ENCODE results near the gene LYZL6.
"Not testable (repeated sequence)": the region's sequence is repeated elsewhere in the genome, so short reads cannot be mapped to it uniquely, and the experiment has no call there.

The LYZL6 gene

DNA sequence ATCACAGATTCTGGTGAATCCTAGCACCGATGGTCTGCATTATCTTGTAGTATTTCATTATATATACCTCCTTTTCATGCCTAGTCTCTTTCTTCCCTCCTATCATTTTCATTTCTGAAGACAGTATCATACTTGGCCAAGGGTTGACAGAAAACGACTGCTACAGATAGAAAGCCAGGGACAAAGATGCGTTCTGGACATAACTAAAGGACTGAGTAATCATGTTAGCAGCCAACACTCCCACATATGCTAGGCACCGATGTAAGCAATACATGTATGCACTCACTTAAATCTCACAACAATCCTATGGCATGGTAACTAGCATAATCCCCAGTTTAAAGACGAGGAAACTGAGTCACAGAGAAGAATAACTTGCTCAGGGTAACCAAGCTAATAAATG is 35.8 kb downstream of the LYZL6 start:
- no peak for DNase-seq

DNA sequence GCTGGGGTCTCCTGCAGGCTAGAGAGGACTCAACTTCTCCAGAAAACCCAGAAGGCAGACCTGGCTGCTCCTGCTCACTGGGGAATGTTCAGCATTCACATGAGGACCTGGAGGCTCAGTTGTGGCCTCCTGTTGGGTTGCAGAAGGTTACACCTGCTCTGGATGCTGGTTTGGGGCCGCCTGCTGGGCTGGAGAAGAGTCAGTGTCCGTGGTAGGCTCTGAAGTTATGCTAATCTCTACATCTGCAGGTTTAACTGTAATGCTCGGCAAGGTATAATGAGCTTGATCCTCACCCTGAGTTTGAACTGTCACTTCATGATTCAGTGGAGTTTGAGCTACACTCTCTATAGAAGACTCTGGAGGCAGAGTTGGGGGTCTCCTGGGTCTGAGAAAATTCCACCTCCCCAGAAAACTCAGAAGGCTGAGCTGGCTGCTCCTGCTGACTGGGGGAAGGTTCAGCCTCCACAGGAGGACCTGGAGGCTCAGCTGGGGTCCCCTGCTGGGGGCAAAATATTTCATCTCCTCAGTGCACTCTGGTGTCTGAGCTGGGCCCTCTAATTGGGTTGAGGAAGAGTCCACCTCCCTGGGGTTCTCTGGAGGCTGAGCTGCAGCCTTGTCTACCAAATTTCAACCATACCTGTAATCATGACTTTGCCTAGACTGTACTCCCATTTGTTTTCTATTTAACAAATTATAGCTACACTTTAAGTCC is 36.4 kb downstream of the LYZL6 start:
- DNase-seq = no peak

DNA sequence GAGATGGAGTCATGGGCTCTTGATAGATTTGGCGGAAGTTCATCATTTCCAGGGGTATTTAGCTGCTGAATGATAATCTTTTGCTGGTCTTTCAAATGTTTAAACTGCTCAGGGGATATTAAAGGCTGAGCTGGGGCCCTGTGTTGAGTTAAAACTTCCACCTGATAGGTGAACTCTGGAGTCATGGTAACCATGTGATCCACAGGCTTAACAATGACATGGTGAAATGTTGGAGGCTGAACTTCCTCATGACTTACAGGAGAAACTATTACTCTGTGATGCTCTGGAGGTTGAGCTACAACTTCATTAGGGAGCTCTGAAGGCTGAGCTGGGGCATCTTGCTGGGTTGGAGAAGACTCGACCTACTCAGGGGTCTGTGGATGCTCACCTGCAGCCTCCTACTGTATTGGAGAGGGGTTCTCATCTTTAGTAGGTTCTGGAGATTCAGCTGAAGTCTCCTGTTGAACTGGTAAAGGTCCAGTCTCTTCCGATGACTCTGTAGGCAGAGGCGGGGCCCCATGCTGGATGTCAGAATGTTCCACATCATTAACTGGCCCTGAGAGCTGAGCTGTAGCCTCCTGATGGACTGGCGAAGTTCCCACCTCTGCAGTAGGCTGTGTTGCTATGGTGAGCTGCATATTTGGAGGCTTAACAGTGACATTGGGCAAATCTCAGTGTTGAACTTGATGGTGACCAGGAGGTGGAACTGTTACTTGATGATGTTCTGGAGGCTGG is 37.2 kb downstream of the LYZL6 start:
- no peak for DNase-seq

DNA sequence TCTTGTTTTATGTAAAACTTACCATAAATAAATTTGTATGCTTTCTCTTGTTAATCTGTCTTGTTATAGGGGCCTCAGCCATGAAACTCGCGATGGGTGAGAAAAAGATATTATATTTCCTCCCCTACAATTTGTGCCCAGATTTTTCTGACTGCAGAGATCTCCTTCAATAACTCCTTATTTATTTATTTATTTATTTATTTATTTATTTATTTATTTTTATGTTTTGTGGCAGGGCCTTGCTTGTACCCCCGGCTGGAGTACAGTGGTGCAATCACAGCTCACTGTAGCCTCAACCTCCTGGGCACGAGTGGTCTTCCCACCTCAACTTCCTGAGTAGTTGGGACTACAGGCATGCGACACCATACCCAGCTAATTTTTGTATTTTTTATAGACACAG is 40.1 kb downstream of the LYZL6 start:
- no peak for DNase-seq

DNA sequence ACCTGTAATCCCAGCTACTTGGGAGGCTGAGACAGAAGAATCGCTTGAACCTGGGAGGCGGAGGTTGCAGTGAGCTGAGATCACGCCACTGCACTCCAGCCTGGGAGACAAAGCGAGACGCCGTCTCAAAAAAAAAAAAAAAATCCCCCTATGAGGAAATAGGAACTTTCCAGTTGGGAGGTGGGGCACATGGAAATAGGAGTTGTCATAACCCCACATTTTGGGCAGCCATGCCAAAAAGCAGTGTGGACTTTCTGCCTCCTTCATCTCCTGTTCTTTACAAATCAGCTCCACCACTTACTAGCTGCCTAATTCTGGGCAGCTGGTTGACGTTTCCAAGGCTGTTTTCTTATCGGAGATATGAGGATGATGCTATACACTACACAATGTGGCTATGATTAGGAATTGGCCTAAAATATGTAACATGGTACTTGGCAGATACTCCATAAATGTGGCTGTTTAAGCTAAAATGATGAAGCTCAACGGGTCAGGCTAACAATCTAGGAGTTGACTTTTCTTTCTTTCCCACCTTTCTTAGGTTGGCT is 41.8 kb downstream of the LYZL6 start:
- no peak for DNase-seq

DNA sequence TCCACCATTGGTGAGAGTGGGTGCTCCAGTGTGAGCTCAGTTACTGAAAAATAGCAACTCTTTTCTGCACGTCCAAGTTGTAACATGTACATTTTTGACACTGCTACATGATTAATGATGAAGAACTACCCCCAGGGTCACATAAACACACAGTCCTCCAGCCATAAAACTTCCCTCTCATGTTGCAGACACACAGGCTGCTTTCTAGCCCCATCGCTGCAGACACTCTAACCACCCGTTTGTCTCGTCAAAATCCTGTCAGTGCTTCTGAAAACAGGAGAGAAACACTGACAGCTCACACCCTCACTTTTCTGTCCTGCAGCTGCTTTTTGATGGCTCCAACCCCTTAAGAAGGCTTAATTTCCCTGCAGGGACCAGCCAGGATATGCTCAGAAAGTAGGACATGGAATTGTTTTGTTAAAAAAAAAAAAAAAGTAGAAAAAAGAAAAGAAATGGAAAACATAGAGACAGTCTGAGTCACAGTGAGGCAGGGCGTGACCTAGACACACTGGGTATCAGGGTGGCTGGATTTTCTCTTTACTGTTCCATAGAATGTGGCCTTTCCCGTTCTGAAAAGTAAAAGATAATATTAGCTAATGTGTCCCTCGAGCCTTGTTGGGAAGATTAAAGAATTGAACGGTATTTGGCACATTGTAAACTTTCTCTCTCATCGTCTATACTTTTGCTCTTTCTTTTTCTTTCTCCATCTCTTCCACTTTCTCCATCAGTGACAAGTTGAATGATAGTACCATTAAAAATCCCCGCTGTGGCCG is 42.6 kb downstream of the LYZL6 start:
- DNase-seq = no peak

DNA sequence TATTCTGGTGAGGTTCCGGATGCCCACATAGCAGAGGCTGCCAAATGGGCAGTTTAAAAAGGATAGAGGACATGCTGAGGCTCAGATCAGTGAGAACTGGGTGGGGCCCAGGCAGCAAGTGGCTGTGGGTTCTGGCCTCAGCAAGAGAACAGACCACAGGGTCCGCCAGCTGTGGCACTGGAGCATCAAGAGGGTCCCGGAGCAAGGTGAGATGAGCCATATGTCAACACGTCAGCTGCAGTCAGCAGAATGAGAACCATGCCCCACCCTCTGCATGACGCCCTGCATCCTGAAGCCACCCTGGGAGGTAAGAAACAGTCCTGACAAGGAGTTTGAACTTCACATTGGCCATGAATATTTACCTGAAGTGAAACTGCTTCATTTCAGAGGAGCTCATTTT is 43.2 kb downstream of the LYZL6 start:
- no peak for DNase-seq

DNA sequence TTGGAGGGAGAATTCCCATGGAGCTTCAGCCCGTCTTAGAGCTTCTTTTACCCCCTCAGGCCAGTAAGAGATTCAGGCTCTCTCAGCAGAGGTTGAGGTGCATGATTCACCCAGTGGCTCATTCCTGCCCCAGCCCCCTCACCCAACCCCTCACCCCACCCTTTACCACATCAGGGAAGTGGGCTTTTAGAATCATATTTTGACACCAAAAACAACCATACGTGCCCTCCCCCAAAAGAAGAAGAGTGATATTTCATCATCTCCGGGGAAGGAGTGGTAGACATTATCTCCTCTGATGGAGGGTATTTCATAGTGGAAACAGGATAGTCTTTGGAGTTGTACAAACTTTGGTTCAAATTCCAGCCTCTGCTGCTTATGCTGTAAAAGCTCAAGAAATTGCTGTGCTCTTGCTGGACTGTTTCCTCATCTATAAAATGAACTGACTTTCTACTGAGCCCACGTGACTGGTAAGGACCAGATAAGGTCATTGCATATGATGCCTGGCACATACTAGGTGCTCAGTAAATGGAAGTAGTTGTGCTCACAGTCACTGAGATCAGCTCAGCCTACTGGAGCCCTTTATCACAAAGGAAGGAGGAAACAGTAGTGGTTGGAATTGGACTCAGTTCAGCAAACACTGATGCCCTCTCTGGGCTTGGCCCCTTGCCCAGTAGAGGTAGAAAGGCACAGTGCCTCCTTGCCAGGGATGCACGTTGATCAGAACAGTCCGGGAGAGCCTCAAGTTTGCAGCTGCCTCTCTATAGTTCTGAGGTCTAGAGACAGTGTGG is 45.0 kb downstream of the LYZL6 start:
- DNase-seq = no peak

DNA sequence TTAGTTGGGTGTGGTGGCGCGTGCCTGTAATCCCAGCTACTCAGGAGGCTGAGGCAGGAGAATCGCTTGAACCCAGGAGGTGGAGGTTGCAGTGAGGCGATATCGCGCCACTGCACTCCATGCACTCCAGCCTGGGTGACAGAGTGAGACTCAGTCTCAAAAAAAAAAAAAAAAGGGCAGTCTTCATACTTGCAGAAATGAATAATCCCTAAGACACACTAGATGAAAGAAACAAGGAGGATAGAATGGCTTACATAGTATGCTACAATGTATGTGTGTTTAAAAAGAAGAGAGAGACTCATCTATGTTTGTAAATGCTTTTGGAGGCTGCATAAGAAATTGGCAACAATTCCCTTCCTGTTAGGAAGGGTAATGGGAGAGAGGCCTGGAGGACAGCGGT is 45.7 kb downstream of the LYZL6 start:
- not testable (repeated sequence) for DNase-seq

DNA sequence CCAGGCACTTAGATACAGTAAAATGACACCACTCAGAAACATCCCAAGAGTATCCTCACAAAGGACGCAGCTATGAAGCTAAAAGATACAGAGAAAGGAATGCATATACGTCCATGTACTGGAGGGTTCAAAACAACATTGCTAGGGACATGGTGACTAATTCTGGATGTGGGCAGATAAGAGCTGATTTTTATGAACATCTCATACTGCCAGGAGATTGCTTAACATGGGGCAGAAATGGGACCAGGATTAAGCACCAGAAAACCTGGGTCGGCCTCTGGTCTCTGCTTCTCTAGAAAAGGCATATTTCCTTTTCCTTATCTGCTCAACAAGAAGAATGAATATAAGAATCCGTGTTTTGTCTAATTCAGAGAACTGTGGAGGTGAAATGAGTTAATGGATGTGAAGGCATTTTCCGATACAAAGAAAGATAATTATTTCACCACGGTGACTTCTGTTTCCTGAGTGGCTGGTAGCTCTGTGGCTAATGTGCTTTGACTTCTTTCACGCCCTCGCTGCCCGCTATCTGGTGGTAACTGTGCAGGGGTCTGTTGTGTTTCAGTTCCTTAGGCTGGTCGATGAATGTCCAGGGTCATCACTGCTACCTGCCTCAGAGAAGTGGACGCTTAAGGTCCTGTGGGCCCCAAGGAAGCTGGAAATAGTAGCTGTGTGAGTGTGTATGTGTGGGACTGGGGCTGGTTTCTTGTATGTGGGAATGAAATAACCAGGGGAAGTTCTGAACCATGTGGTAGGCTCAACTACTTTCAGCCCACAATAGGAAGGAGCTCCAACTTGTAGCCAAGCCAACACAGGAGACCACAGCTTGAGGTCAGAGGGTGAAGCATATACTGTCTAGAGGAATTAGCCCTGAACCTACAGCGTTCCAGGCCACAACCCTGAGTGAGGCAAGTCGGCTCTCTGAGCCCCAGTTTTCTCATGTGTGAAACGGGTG is 47.6 kb downstream of the LYZL6 start:
- no peak for DNase-seq

DNA sequence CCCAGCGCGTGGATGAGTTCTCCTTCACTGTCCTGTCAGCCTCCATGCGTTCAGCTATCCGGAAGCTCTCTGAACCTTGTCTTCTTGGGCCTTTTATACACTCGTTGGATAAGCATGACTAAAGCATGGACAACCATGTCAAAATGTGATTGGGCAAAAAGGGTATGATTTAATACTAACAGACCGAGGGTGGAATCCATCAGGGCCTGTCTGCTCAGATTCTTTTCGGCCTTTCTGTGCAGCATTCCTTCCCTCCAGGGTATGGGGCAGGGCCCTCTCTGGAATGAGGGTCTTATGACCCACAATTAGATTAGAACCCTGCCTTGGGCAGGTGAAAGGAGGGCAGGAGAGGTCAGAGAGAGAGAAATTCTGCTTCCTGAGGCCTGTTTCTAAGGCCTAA is 49.3 kb downstream of the LYZL6 start:
- no peak for DNase-seq

DNA sequence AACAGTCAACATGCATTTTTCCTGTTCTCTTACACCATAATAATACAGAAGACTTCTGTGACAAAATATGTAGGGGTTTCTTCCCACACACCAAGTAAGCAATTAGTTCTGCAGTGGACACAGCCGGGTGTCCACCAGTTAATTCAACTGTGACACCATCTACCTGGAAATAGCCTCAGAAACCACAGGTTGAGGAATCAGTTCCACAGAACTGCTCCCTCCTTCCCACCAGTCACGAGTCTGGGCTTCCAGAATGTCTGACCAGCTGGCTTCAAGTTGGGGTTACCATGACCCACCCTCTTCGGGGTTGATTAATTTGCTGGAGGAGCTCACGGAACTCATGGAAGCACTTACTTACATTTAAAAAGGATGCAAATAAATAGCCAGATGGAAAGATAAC is 49.8 kb downstream of the LYZL6 start:
- no peak for DNase-seq

DNA sequence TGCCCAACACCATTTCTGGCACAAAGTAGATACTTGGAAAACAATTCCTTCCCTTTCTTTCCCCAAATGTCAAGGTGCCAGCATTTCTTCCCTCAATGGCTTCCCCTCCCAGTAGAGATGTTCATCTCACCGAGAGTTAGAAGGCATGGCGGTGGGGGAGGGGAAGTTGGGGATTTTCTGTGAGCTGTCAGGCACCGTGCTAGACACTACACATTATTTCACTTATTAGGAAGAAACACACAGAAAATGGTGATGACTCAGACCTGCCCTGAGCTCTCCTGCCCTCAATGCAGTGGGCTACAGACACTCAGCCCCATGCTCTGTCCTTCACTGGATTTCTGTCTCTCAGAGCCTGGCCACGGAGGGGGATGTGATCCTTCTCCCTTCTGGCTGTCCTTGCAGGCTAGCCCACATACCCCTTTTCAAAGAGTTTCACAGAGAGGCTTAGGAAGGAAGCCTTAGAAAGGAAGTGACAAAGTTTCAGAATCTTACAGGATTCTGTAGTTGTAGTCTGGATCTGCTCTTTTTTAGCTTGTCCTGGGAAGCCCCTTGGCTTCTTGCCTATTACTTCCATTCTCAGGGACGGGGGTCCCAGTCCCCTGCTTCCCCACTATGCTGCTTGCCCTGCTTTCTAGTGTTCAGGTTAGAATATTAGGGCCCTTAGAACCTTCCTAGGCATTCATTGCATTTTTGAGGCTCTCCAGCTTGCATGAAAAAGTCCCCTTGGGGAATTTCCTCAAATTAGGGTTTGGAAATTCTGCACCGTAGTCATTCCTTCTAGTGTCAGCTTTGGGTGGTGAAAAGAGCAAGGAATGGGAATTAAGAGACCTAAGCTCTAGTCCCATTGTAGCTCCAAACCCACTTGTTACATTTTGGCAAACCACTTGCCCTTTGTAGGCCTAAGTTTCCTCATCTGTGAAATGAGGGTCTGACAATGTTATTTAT is 51.1 kb downstream of the LYZL6 start:
- DNase-seq = no peak

DNA sequence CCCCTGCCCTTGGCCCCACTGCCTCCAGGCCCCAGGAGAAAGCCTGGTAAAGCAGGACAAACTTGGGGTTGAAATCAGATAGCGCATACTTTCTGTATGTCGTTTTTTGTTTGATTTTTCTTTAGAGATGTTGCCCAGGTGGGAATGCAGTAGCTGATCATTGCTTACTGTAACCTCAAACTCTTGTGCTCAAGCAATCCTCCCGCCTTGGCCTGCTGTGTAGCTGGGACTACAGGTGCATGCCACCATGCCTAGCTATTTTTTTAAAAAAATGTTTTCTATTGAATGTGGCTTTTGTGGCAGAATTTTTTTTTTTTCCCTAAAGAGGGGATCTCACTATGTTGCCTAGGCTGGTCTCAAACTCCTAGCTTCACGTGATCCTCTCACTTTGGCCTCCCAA is 52.2 kb downstream of the LYZL6 start:
- DNase-seq = no peak

DNA sequence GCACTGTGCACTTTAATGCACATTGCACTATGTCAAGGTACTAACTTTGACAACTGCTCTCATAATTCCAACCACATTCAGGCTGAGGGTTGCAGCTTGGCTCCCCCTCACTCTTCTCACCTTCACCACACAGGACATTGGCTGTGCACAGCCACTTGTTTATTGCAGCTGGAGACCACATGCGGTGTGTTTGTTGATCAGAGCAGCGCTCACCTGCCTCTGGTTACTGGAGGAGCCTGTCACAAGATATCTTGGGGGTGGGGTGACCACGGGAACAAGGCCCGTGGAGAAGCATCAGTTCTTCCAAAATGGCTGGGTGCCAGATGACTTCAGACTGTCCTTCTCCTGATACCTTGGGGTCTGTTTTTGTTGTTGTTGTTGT is 52.7 kb downstream of the LYZL6 start:
- DNase-seq = no peak

DNA sequence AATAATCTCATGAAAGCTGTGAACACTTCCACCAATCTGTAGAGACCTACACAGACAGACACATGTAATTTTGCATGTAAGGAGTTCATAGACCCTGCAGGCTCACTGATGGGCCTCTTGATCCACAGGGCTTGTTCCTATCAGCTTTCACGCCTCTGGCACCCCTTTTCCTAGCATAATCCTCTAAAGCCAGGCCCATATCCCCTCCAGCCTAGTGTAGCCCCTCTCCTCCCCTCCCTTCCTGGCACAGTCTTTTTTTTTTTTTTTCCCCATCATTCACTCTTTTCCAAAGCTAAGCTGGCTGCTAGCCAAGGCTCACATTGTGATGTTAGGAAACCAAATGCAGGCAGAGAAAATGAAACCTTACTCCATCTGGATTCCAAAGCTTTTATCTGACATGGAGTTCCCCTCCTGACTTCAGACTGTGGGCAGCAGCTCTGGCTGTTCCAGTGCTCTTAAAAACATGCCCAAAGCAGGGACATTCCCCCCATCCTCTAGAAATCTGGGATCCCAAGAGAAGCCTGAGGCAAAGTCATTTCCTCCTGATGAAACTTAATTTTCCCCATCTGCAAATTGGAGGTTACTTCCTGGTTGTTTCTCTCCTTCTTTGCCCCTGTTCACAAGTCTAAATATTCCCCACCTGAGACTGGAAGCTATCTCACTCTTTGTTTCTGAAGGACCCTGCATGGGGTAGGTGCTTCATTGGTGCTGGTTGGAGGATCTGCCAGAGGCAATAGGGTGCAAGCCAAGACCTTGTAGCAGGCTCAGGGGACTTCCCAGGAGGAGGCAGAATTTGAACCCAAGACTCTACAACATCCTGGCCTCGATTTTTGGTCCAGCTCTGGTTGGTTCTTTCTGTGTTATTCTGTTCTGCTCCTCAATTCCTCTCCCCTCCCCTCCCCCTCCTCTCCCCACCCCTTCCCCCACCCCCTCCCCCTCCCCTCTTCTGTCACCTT is 53.4 kb downstream of the LYZL6 start:
- peak in 6 of 56 donors; percentile 1 to 49 (median 3) for DNase-seq

DNA sequence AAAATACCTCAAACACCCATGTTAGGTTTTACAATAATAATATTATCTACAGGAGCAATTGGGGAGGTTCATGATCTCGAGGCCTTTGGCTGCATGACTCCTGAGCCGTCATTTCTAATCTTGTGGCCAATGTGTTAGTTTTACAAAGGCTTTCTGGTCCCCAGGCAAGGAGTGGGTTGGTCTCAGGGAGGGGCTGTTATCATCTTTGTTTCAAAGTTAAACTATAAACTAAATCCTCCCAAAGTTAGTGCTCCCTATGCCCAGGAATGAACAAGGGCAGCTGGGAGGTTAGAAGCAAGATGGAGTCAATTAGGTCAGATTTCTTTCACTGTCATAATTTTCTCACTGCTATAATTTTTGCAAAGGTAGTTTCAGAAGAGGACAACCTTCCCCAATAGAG is 54.3 kb downstream of the LYZL6 start:
- DNase-seq = no peak

Measured in nucleus accumbens (tissue), 56 donors.